ENCODE results near the gene CD1C.

GRCh38 chr1:158295791-158296190 lies 6.1 kb downstream of the CD1C start:
- TF ChIP-seq CTCF (IDR thresholded peaks at IDR 0.05; ENCODE audit: low read length) (no peak), EZH2 (IDR thresholded peaks at IDR 0.05; ENCODE audit: borderline replicate concordance, low read length) (no peak)
